Peyer's patch (tissue), 4 donors: ENCODE measurements around the gene RIOK2.

ENCODE experiments used
- CTCF ChIP-seq, 6 experiments: fragments of 450-650 bp in 4 of 6; fragments of 200-600 bp in 2 of 6; sonication (generic) in 1 of 6; IDR thresholded peaks; one replicate each; pipeline ENCODE4 v1.5.1; 2017 to 2019; ENCODE audit warnings: antibody characterized with exemption in 6 of 6, mild to moderate bottlenecking in 3 of 6, moderate library complexity in 1 of 6
- POLR2A ChIP-seq, 2 donors: fragments of 450-650 bp; IDR thresholded peaks; one replicate each; pipeline ENCODE4 v1.5.1; 2017; ENCODE audit warnings: antibody characterized with exemption in 2 of 2, mild to moderate bottlenecking in 2 of 2, moderate library complexity in 2 of 2

DNA sequence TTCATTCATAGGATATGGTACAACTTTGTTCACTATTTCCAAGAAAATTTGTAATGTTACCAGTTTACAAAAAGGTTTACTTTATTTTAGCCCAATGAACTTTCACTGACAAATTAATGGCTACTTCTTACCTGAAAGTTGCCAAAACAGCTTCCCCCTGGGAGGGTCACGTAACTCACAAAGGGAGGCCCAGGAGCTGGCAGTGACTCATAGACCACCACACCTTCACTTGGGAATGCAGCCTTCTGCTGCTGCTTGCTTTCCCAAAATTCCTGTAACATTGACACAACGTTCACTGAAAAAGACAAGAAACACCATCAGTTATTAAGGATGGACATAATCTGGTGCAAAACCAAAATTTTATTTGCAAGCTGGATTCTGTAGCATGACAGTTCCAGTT is 58.7 kb downstream of the RIOK2 start:
- TF ChIP-seq CTCF (IDR thresholded peaks at IDR 0.05): no peak
- no peak for TF ChIP-seq POLR2A (IDR thresholded peaks at IDR 0.05)
